T-cell (primary cell): ENCODE results near the gene OR5B21. TPM values are rescaled to one million over a fixed set of nuclear protein-coding genes. Genes with fewer than 3 reads are reported as not detected.

Experiments
- ATAC-seq, 4 experiments: fragments of 200-7000 bp in 3 of 4; fragments of 150-1000 bp in 1 of 4; cut with Tn5 transposase; replicated peaks in 1 of 4; 1 replicate in 3 of 4; 2 replicates in 1 of 4; pipeline ENCODE4 v1.10.0; 2021; ENCODE audit warnings: moderate library complexity in 3 of 4, mild to moderate bottlenecking in 2 of 4, moderate number of reproducible peaks in 1 of 4
- CTCF ChIA-PET, 2 donors: fragments of 300-600 bp; sonication (Branson Sonifier 250); formaldehyde crosslinking; loops; one replicate each; lab custom pipeline; 2022; ENCODE audit warnings: antibody characterized with exemption in 2 of 2; lab: Charles Lee
- POLR2A ChIA-PET, 2 donors: fragments of 300-600 bp; sonication (Branson Sonifier 250); formaldehyde crosslinking; loops; one replicate each; lab custom pipeline; 2022; ENCODE audit warnings: antibody characterized with exemption in 2 of 2; lab: Charles Lee
- DNase-seq, 35 experiments: peaks; one replicate each; pipeline versions ENCODE4 v3.0.0 to v3.0.0-alpha.2; 2013 to 2023
- H3K27ac ChIP-seq: one replicate; pipeline ENCODE4 v1.5.1; 2013; ENCODE audit warnings: low read length
- H3K27me3 ChIP-seq, 2 experiments: replicated peaks in 1 of 2; 1 replicate in 1 of 2; 2 replicates in 1 of 2; pipeline versions ENCODE4 v1.6.1 to v1.7.0; 2013; ENCODE audit warnings: low read length in 1 of 2, mixed read lengths in 1 of 2; ENCODE audit not compliant: control insufficient read depth in 2 of 2, insufficient read depth in 2 of 2; ENCODE audit errors: extremely low read depth in 1 of 2
- H3K36me3 ChIP-seq, 2 donors: 1 replicate in 1 of 2; 2 replicates in 1 of 2; pipeline versions ENCODE4 v1.6.1 to v1.7.0; 2013; ENCODE audit warnings: low read length in 1 of 2; ENCODE audit not compliant: control insufficient read depth in 2 of 2, insufficient read depth in 1 of 2; ENCODE audit errors: extremely low read depth in 1 of 2
- H3K4me1 ChIP-seq, 2 experiments: 1 replicate in 1 of 2; 2 replicates in 1 of 2; pipeline versions ENCODE4 v1.6.1 to v1.7.0; 2013; ENCODE audit warnings: low read length in 2 of 2, mixed read lengths in 1 of 2; ENCODE audit not compliant: insufficient read depth in 2 of 2, control insufficient read depth in 1 of 2; ENCODE audit errors: extremely low read depth in 1 of 2
- H3K4me3 ChIP-seq, 2 donors: 1 replicate in 1 of 2; 2 replicates in 1 of 2; pipeline versions ENCODE4 v1.5.1 to v1.7.0; 2013; ENCODE audit warnings: mild to moderate bottlenecking in 2 of 2, low read length in 1 of 2, moderate library complexity in 1 of 2; ENCODE audit not compliant: control insufficient read depth in 1 of 2; ENCODE audit errors: extremely low read depth in 1 of 2
- H3K9me3 ChIP-seq: 2 replicates; pipeline ENCODE4 v1.7.0; 2013
- H3K27ac Mint-ChIP-seq, 2 donors: one replicate each; pipeline ENCODE4 v1.8.0; 2020 to 2021; ENCODE audit warnings: mild to moderate bottlenecking in 2 of 2, mixed read lengths in 2 of 2
- H3K27me3 Mint-ChIP-seq, 2 donors: one replicate each; pipeline ENCODE4 v1.8.0; 2021 to 2022; ENCODE audit warnings: mixed read lengths in 2 of 2
- H3K36me3 Mint-ChIP-seq: one replicate; pipeline ENCODE4 v1.8.0; 2021; ENCODE audit warnings: mixed read lengths
- H3K4me1 Mint-ChIP-seq, 3 donors: one replicate each; pipeline ENCODE4 v1.8.0; 2020 to 2022; ENCODE audit warnings: mixed read lengths in 3 of 3, mild to moderate bottlenecking in 1 of 3
- H3K4me3 Mint-ChIP-seq, 3 donors: one replicate each; pipeline ENCODE4 v1.8.0; 2020 to 2022; ENCODE audit warnings: mild to moderate bottlenecking in 3 of 3, mixed read lengths in 3 of 3, moderate library complexity in 3 of 3
- H3K9me3 Mint-ChIP-seq, 3 donors: one replicate each; pipeline ENCODE4 v1.8.0; 2020 to 2022; ENCODE audit warnings: mixed read lengths in 3 of 3
- WGBS: methylation state at CpG from one replicate; pipeline ENCODE4 v1.1.5; 2013; ENCODE audit warnings: missing lambda C conversion rate; ENCODE audit not compliant: insufficient coverage; 5-methylcytosine and 5-hydroxymethylcytosine counted together
- total RNA-seq, 35 experiments: library from RNA in 6 of 35; stranded (reverse) in 6 of 35; fragments of 120-200 nt in 1 of 35; gene quantifications; one replicate each; pipeline versions ENCODE4 v1.2.1 to v1.2.4 and lab custom pipeline; 2013 to 2026

OR5B21 gene
- total RNA-seq, 5 donors from 2014 or later (not counting 1 experiment from before 2014, with no cell fraction given) = 0.46 to 0.95 (median 0.72) TPM; not detected in 1

DNA sequence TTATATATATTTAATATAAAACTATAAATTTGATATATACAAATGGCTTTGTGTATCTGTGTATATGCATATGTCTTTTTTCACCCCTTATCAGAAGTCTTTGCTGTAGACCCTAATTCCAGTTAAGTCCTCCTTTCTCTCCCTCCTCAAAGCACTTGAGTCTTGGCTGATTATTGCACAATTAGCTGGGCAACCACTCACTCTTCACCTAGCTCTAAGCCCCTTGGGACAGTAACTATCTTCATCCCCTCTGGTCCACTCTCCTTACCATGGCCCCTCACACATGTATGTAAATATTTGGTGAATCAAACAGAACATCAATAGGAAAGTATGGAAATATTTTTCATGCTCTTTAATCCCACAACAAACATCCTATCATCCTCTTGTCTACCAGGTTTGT is 909 bp upstream of the OR5B21 start:
- no peak for DNase-seq
- no peaks in the 10 kb centered on the region for H3K4me1 Mint-ChIP-seq
- H3K27me3 ChIP-seq = no peaks in the 10 kb centered on the region
- no peak overlapping the region for H3K4me3 Mint-ChIP-seq
- no peaks in the 10 kb centered on the region for H3K27me3 Mint-ChIP-seq
- ChIA-PET CTCF (no interaction called here), POLR2A (no interaction called here)
- H3K36me3 ChIP-seq = no peaks in the 10 kb centered on the region
- no peak overlapping the region for H3K27ac Mint-ChIP-seq
- no peaks in the 10 kb centered on the region for H3K9me3 ChIP-seq
- H3K4me1 ChIP-seq = no peaks in the 10 kb centered on the region
- peaks cover 35% of the 10 kb centered on the region for H3K36me3 Mint-ChIP-seq
- H3K9me3 Mint-ChIP-seq = no peaks in the 10 kb centered on the region
- ATAC-seq = no peak
- no peak overlapping the region for H3K27ac ChIP-seq
- no peak overlapping the region for H3K4me3 ChIP-seq

DNA sequence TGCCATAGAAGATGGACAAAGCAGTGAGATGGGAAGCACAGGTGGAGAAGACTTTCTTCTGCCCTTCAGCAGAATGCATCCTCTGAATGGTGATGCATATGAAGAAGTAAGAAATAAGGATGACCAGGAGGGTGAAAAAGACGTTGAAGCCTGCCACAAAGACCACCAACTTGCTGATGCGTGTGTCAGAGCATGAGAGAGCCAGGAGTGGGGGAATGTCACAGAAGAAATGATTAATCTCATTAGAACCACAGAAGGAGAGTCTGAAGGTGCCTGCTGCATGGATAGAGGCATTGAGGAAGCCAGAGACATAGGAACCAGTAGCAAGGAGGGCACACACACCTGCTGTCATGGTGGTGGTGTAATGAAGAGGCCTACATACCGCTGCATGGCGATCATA is 550 bp downstream of the OR5B21 start:
- Histone ChIP-seq H3K27ac (no peak overlapping the region), H3K9me3 (no peaks in the 10 kb centered on the region), H3K4me3 (no peak overlapping the region), H3K36me3 (no peaks in the 10 kb centered on the region), H3K4me1 (no peaks in the 10 kb centered on the region), H3K27me3 (no peaks in the 10 kb centered on the region)
- 92% methylated on average over 2 of the region's 4 CpGs for WGBS
- ChIA-PET POLR2A (no interaction called here), CTCF (no interaction called here)
- Mint-ChIP-seq H3K27ac (no peak overlapping the region), H3K36me3 (peaks cover 42% of the 10 kb centered on the region), H3K27me3 (no peaks in the 10 kb centered on the region), H3K9me3 (no peaks in the 10 kb centered on the region), H3K4me1 (no peaks in the 10 kb centered on the region), H3K4me3 (no peak overlapping the region)
- ATAC-seq = no peak
- no peak for DNase-seq

DNA sequence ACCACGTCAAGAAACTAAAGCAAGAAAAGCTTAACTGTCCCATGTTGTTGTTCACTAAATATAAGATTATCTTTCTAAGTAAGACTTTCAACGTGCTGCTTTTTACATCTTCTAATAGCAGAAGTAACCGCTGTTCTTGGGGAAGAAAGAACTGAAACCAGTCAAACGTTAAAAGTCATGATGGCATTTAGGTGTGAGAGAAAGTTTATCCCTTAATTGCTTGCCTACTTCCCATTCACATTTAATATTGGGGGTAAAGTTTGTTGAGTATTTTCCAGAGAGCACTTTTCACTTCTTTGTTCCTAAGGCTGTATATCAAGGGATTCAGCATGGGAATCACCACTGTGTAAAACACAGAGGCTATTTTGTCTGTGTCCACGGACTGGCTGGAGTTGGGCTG is 970 bp downstream of the OR5B21 start:
- whole genome bisulfite sequencing = 92% methylated on average over 1 of the region's 5 CpGs
- Histone ChIP-seq H3K27me3 (no peaks in the 10 kb centered on the region), H3K27ac (no peak overlapping the region), H3K36me3 (no peaks in the 10 kb centered on the region), H3K9me3 (no peaks in the 10 kb centered on the region), H3K4me3 (no peak overlapping the region), H3K4me1 (no peaks in the 10 kb centered on the region)
- H3K4me1 Mint-ChIP-seq = no peaks in the 10 kb centered on the region
- ATAC-seq (no peak), DNase-seq (no peak)
- ChIA-PET POLR2A (no interaction called here), CTCF (no interaction called here)
- H3K4me3 Mint-ChIP-seq = no peak overlapping the region
- peaks cover 42% of the 10 kb centered on the region for H3K36me3 Mint-ChIP-seq
- H3K9me3 Mint-ChIP-seq = no peaks in the 10 kb centered on the region
- H3K27me3 Mint-ChIP-seq = no peaks in the 10 kb centered on the region
- no peak overlapping the region for H3K27ac Mint-ChIP-seq

DNA sequence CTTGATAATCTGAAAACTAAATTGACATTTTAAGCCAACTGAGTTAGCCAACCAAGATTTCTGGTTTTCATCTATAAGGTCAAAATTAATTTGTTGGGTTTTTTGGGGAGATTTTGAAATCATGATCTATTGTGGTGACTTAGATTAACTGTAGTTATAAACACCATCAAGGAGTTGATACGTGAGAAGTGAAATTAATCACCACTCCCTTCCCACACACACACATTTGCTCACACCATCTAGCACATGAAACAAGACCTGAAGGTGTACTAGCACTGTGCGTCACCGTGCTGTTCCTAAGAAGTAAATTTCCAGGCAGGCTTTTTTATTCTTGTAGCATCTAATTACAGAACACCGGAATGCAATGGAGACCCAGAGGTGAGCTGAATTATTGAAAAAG is 2.1 kb downstream of the OR5B21 start:
- no peaks in the 10 kb centered on the region for H3K4me1 ChIP-seq
- WGBS = no CpG with 5 or more reads among the region's 4 CpGs
- Mint-ChIP-seq H3K36me3 (peaks cover 42% of the 10 kb centered on the region), H3K27ac (no peak overlapping the region), H3K27me3 (no peaks in the 10 kb centered on the region), H3K4me1 (no peaks in the 10 kb centered on the region), H3K4me3 (no peak overlapping the region), H3K9me3 (no peaks in the 10 kb centered on the region)
- no peaks in the 10 kb centered on the region for H3K27me3 ChIP-seq
- H3K27ac ChIP-seq = no peak overlapping the region
- POLR2A ChIA-PET = no interaction called here
- H3K4me3 ChIP-seq = no peak overlapping the region
- DNase-seq (no peak), ATAC-seq (no peak)
- H3K9me3 ChIP-seq = no peaks in the 10 kb centered on the region
- H3K36me3 ChIP-seq = no peaks in the 10 kb centered on the region
- CTCF ChIA-PET = no interaction called here

DNA sequence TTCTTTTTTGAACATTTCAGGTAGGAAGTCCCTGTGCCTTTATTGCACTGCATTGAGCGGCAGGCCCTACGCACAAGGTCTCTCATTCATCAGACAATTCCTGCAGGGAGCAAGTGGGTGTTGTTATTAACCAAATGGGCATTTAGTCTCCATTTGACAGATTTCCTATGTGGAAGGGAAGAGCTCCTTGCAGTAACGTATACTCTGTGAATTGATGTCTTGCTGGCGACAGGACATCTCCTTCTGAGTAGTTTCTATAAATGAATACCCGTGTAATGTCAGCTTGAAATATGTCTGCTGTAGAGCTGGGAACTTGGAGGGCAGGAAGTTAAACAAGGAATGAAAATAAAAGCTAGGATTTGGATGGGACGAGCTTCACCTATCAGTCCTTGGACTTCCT is 3.7 kb downstream of the OR5B21 start:
- Mint-ChIP-seq H3K4me1 (peaks cover 0 to under 1% (median 0%) of the 10 kb centered on the region in 3 donors), H3K27me3 (no peaks in the 10 kb centered on the region), H3K9me3 (no peaks in the 10 kb centered on the region), H3K4me3 (no peak overlapping the region), H3K27ac (no peak overlapping the region), H3K36me3 (peaks cover 41% of the 10 kb centered on the region)
- ATAC-seq (no peak), DNase-seq (no peak)
- ChIA-PET CTCF (interaction anchor here in 1 of 2 donors (1.3 kb wide), 1 partner anchor 49 kb away, joined by 3 read pairs; no protein-coding TSS in a partner anchor), POLR2A (no interaction called here)
- Histone ChIP-seq H3K9me3 (no peaks in the 10 kb centered on the region), H3K4me3 (no peak overlapping the region), H3K36me3 (no peaks in the 10 kb centered on the region), H3K27me3 (no peaks in the 10 kb centered on the region), H3K27ac (no peak overlapping the region), H3K4me1 (peaks cover 0 to under 1% of the 10 kb centered on the region in 2 experiments)
- 96% methylated on average over 5 of the region's 6 CpGs for WGBS

DNA sequence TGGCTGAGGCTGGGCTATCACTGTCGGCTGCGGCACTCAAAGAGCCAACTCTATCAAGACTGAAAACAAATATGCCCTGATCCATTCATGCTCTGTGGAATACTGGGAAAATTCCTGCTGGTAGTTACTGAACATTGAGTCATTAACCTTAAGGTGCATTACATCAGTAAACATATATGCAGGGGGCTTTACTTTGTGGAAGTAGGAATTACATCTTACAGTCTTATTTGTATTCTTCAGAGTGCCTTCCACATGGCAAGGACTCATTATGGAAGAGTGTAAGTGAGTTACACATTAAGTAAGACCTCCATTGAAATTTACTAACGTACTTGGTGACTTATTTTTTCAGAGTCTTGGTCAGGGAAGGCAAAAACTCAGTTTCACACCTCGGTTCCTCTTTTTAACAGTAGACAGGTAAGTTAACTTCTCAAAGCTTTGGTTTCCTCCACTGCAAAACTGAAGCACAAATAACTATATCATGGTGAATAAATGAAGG is 4.5 kb downstream of the OR5B21 start:
- Mint-ChIP-seq H3K4me1 (peaks cover 7 to 9% (median 7%) of the 10 kb centered on the region in 3 donors), H3K4me3 (no peak overlapping the region), H3K27ac (no peak overlapping the region), H3K9me3 (no peaks in the 10 kb centered on the region), H3K27me3 (no peaks in the 10 kb centered on the region), H3K36me3 (peaks cover 36% of the 10 kb centered on the region)
- Histone ChIP-seq H3K4me3 (no peak overlapping the region), H3K27ac (no peak overlapping the region), H3K36me3 (no peaks in the 10 kb centered on the region), H3K27me3 (no peaks in the 10 kb centered on the region), H3K9me3 (no peaks in the 10 kb centered on the region), H3K4me1 (peaks cover 3 to 5% of the 10 kb centered on the region in 2 experiments)
- WGBS = no CpG with 5 or more reads among the region's 4 CpGs
- ATAC-seq (no peak), DNase-seq (no peak)
- CTCF ChIA-PET = interaction anchor here in 1 of 2 donors (1.3 kb wide), 1 partner anchor 50 kb away, joined by 3 read pairs; no protein-coding TSS in a partner anchor
- POLR2A ChIA-PET = no interaction called here

DNA sequence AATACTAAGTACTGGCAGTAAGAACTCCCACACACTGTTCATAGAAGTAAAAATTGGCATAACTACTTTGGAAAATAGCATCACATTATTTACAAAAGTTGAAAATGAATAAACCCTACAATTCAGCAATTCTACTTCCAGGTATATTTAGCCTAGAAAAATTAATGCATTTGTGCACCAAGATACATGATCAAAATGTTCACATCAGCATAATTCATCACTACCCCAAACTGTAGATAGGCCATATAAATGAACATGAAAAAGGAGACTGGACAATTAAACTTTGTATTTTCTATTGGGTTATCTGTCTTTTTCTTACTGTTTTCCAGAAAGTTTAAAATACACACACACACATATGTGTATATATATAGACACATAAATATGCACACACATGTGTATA is 5.9 kb downstream of the OR5B21 start:
- H3K4me1 Mint-ChIP-seq = peaks cover 19 to 21% (median 21%) of the 10 kb centered on the region in 3 donors
- Histone ChIP-seq H3K36me3 (no peaks in the 10 kb centered on the region), H3K4me1 (peaks cover 13% of the 10 kb centered on the region in 2 experiments), H3K27ac (no peak overlapping the region), H3K4me3 (no peak overlapping the region), H3K27me3 (no peaks in the 10 kb centered on the region), H3K9me3 (no peaks in the 10 kb centered on the region)
- ATAC-seq = no peak
- DNase-seq = no peak
- H3K36me3 Mint-ChIP-seq = peaks cover 25% of the 10 kb centered on the region
- ChIA-PET CTCF (no interaction called here), POLR2A (no interaction called here)
- H3K9me3 Mint-ChIP-seq = no peaks in the 10 kb centered on the region
- H3K4me3 Mint-ChIP-seq = no peak overlapping the region
- no peak overlapping the region for H3K27ac Mint-ChIP-seq
- no peaks in the 10 kb centered on the region for H3K27me3 Mint-ChIP-seq
